Esophagus squamous epithelium (tissue), 4 donors: ENCODE data around the gene ALOXE3.

Experiments
- CTCF ChIP-seq, 6 experiments: fragments of 450-650 bp in 4 of 6; fragments of 200-600 bp in 2 of 6; sonication (generic) in 2 of 6; IDR thresholded peaks; one replicate each; pipeline ENCODE4 v1.5.1; 2016 to 2019; ENCODE audit warnings: antibody characterized with exemption in 6 of 6, mild to moderate bottlenecking in 4 of 6, moderate library complexity in 4 of 6
- POLR2A ChIP-seq, 4 donors: fragments of 450-650 bp; IDR thresholded peaks; one replicate each; pipeline ENCODE4 v1.6.1; 2017; ENCODE audit warnings: antibody characterized with exemption in 4 of 4, mild to moderate bottlenecking in 4 of 4, moderate library complexity in 3 of 4

DNA sequence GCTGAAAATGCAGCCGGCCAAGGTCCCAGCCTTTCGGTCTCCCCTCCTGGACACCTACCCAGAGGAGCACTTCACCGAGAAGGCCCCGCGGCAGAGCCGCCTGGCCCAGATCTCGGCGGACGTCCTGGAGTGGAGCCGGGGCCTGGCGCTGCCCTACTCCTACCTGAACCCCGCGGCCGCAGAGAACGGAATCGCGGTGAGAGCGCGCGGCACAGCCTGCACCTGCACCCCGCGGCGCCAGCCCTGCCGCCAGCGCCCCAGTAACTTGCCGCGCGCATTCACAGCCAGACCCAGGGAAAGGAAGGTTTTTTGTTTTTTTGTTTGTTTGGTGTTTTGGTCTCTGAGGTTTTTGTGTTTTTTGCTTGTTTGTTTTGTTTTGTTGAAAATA lies 46.0 kb downstream of the ALOXE3 start:
- TF ChIP-seq CTCF (IDR thresholded peaks at IDR 0.05) (no peak), POLR2A (IDR thresholded peaks at IDR 0.05) (no peak)
